Measurements from ENCODE around the gene WWOX. TPM values are rescaled to one million over a fixed set of nuclear protein-coding genes. Genes with fewer than 3 reads are reported as not detected.

Gene WWOX
- total RNA-seq, 1 experiment from 2014 or later = 35.6 TPM

GRCh38 chr16:78696797-78697196 is 597.3 kb downstream of the WWOX start:
- intact Hi-C loops (cut with micrococcal nuclease; ENCODE audit: unreplicated experiment) = no loop called here
- TF ChIP-seq EZH2 (IDR thresholded peaks at IDR 0.05; ENCODE audit: low read depth) (no peak), CTCF (conservative IDR thresholded peaks at IDR 0.05) (no peak)
- Histone ChIP-seq H3K9me3 (ENCODE audit: insufficient read depth, low read depth) (no peaks in the 10 kb centered on the region), H3F3A (ENCODE audit: insufficient read depth, low read depth) (no peaks in the 10 kb centered on the region), H4K20me1 (ENCODE audit: insufficient read depth) (no peaks in the 10 kb centered on the region), H3K27ac (no peak overlapping the region), H3K36me3 (ENCODE audit: low read depth) (no peaks in the 10 kb centered on the region), H3K4me2 (no peak overlapping the region), H3K79me2 (ENCODE audit: low read depth) (no peaks in the 10 kb centered on the region), H2AFZ (no peak overlapping the region), H3K4me3 (no peak overlapping the region), H3K4me1 (replicated peaks; ENCODE audit: insufficient read depth) (no peaks in the 10 kb centered on the region), H3K9me2 (ENCODE audit: insufficient read depth) (no peaks in the 10 kb centered on the region), H3K27me3 (ENCODE audit: insufficient read depth, low read depth) (no peaks in the 10 kb centered on the region)
- BruUV-seq (replicated peaks) = no TSS peak
- CTCF ChIA-PET = no interaction called here
- POLR2A ChIA-PET (ENCODE audit: unreplicated experiment) = no interaction called here
- DNase-seq = no peak

- H3K27ac ChIP-seq = no peak overlapping the region
- no peaks in the 10 kb centered on the region for H3K79me2 ChIP-seq (ENCODE audit: low read depth)
- no peak overlapping the region for H3K4me2 ChIP-seq
- no peaks in the 10 kb centered on the region for H3F3A ChIP-seq (ENCODE audit: insufficient read depth, low read depth)
- no TSS peak for BruUV-seq (replicated peaks)
- H3K36me3 ChIP-seq (ENCODE audit: low read depth) = no peaks in the 10 kb centered on the region
- no peak overlapping the region for H3K4me3 ChIP-seq
- no peaks in the 10 kb centered on the region for H3K4me1 ChIP-seq (replicated peaks; ENCODE audit: insufficient read depth)
- no peaks in the 10 kb centered on the region for H4K20me1 ChIP-seq (ENCODE audit: insufficient read depth)
- POLR2A ChIA-PET (ENCODE audit: unreplicated experiment) = no interaction called here
- no peak for DNase-seq
- no peaks in the 10 kb centered on the region for H3K9me2 ChIP-seq (ENCODE audit: insufficient read depth)
- no peaks in the 10 kb centered on the region for H3K27me3 ChIP-seq (ENCODE audit: insufficient read depth, low read depth)
- H3K9me3 ChIP-seq (ENCODE audit: insufficient read depth, low read depth) = no peaks in the 10 kb centered on the region
- TF ChIP-seq CTCF (conservative IDR thresholded peaks at IDR 0.05) (no peak), EZH2 (IDR thresholded peaks at IDR 0.05; ENCODE audit: low read depth) (no peak)
- CTCF ChIA-PET = no interaction called here
- H2AFZ ChIP-seq = no peak overlapping the region
- intact Hi-C loops (cut with micrococcal nuclease; ENCODE audit: unreplicated experiment) = no loop called here
Measured at GRCh38 chr16:78697426-78697825, 598.0 kb downstream of the WWOX start.

- no peak overlapping the region for H3K4me3 ChIP-seq
- H3F3A ChIP-seq (ENCODE audit: insufficient read depth, low read depth) = no peaks in the 10 kb centered on the region
- no peaks in the 10 kb centered on the region for H3K36me3 ChIP-seq (ENCODE audit: low read depth)
- no peaks in the 10 kb centered on the region for H3K9me2 ChIP-seq (ENCODE audit: insufficient read depth)
- H3K79me2 ChIP-seq (ENCODE audit: low read depth) = no peaks in the 10 kb centered on the region
- ChIA-PET CTCF (no interaction called here), POLR2A (ENCODE audit: unreplicated experiment) (no interaction called here)
- no peak overlapping the region for H3K4me2 ChIP-seq
- DNase-seq = no peak
- H2AFZ ChIP-seq = no peak overlapping the region
- no TSS peak for BruUV-seq (replicated peaks)
- H3K27ac ChIP-seq = no peak overlapping the region
- intact Hi-C loops (cut with micrococcal nuclease; ENCODE audit: unreplicated experiment) = no loop called here
- no peaks in the 10 kb centered on the region for H3K27me3 ChIP-seq (ENCODE audit: insufficient read depth, low read depth)
- H3K9me3 ChIP-seq (ENCODE audit: insufficient read depth, low read depth) = no peaks in the 10 kb centered on the region
- H3K4me1 ChIP-seq (replicated peaks; ENCODE audit: insufficient read depth) = no peaks in the 10 kb centered on the region
- no peak for TF ChIP-seq EZH2 (IDR thresholded peaks at IDR 0.05; ENCODE audit: low read depth)
- no peak for TF ChIP-seq CTCF (conservative IDR thresholded peaks at IDR 0.05)
- H4K20me1 ChIP-seq (ENCODE audit: insufficient read depth) = no peaks in the 10 kb centered on the region
Measured at GRCh38 chr16:78703936-78704335, 604.5 kb downstream of the WWOX start.

All from PC-9 (cell line).